Measurements from ENCODE around the gene COL8A1.

Gene COL8A1

GRCh38 chr3:99794485-99794884 lies 156.1 kb downstream of the COL8A1 start:
- no peak for TF ChIP-seq CTCF (IDR thresholded peaks at IDR 0.05; ENCODE audit: low read depth, low read length, missing control alignments)
- H3K4me3 ChIP-seq (ENCODE audit: low read depth, low read length), result no peak overlapping the region
- no peak for DNase-seq (ENCODE audit: low read depth)
- in situ Hi-C loops (cut with HindIII; ENCODE audit: low sequenced_read_pairs), result no loop called here

GRCh38 chr3:99795573-99795972 lies 157.2 kb downstream of the COL8A1 start:
- TF ChIP-seq CTCF (IDR thresholded peaks at IDR 0.05; ENCODE audit: low read depth, low read length, missing control alignments), result no peak
- H3K4me3 ChIP-seq (ENCODE audit: low read depth, low read length), result no peak overlapping the region
- in situ Hi-C loops (cut with HindIII; ENCODE audit: low sequenced_read_pairs), result no loop called here
- no peak for DNase-seq (ENCODE audit: low read depth)

GRCh38 chr3:99799422-99799821 lies 161.0 kb downstream of the COL8A1 start:
- H3K4me3 ChIP-seq (ENCODE audit: low read depth, low read length), result no peak overlapping the region
- no peak for DNase-seq (ENCODE audit: low read depth)
- in situ Hi-C loops (cut with HindIII; ENCODE audit: low sequenced_read_pairs), result no loop called here
- no peak for TF ChIP-seq CTCF (IDR thresholded peaks at IDR 0.05; ENCODE audit: low read depth, low read length, missing control alignments)

- no peak for DNase-seq (ENCODE audit: low read depth)
- no peak overlapping the region for H3K4me3 ChIP-seq (ENCODE audit: low read depth, low read length)
- no peak for TF ChIP-seq CTCF (IDR thresholded peaks at IDR 0.05; ENCODE audit: low read depth, low read length, missing control alignments)
- in situ Hi-C loops (cut with HindIII; ENCODE audit: low sequenced_read_pairs), result no loop called here
Observed at GRCh38 chr3:99803297-99803696, 164.9 kb downstream of the COL8A1 start.

GRCh38 chr3:99805160-99805559 lies 166.8 kb downstream of the COL8A1 start:
- no peak overlapping the region for H3K4me3 ChIP-seq (ENCODE audit: low read depth, low read length)
- in situ Hi-C loops (cut with HindIII; ENCODE audit: low sequenced_read_pairs), result no loop called here
- no peak for TF ChIP-seq CTCF (IDR thresholded peaks at IDR 0.05; ENCODE audit: low read depth, low read length, missing control alignments)
- DNase-seq (ENCODE audit: low read depth), result no peak

- in situ Hi-C loops (cut with HindIII; ENCODE audit: low sequenced_read_pairs), result no loop called here
- DNase-seq (ENCODE audit: low read depth), result peak; percentile 74
Observed at GRCh38 chr3:99808163-99808794, 169.9 kb downstream of the COL8A1 start.

More at GRCh38 chr3:99808163-99808794, 169.9 kb downstream of the COL8A1 start:
- peak; percentile 87 for TF ChIP-seq CTCF (IDR thresholded peaks at IDR 0.05; ENCODE audit: low read depth, low read length, missing control alignments)
- H3K4me3 ChIP-seq (ENCODE audit: low read depth, low read length), result no peak overlapping the region
